Measurements from ENCODE around the gene ADO. TPM values are rescaled to one million over a fixed set of nuclear protein-coding genes. Genes with fewer than 3 reads are reported as not detected.

ADO gene
- polyA plus RNA-seq, 1 of the 3 experiments (the other 2 are of a cell fraction) = 6.9 TPM

- H4K20me1 ChIP-seq (ENCODE audit: insufficient read depth) = peaks cover 31% of the 10 kb centered on the region
- H2AFZ ChIP-seq (ENCODE audit: low read depth) = no peak overlapping the region
- H3K9ac ChIP-seq = peak overlapping the region; percentile 20; the same call in 1 of the 2 replicates
- no peak for DNase-seq
- peaks cover 45% of the 10 kb centered on the region for H3K79me2 ChIP-seq (ENCODE audit: insufficient read depth)
- TF ChIP-seq IRF3 (IDR thresholded peaks at IDR 0.05; ENCODE audit: low read depth, low read length) (no peak), NFIC (IDR thresholded peaks at IDR 0.05; ENCODE audit: borderline replicate concordance) (no peak), NRF1 (IDR thresholded peaks at IDR 0.05; ENCODE audit: low read depth, low read length) (no peak), CTCF (IDR thresholded peaks at IDR 0.05) (no peak), MAX (IDR thresholded peaks at IDR 0.05; ENCODE audit: low read depth) (no peak), RFX5 (IDR thresholded peaks at IDR 0.05; ENCODE audit: low read length) (no peak), PBX3 (IDR thresholded peaks at IDR 0.05) (no peak), TCF12 (IDR thresholded peaks at IDR 0.05) (no peak), USF1 (IDR thresholded peaks at IDR 0.05; ENCODE audit: borderline replicate concordance, low read depth) (no peak), GATA2 (CRISPR knock-in tag; IDR thresholded peaks at IDR 0.05) (no peak), RXRA (IDR thresholded peaks at IDR 0.05; ENCODE audit: borderline replicate concordance, low read depth) (no peak), SIN3A (IDR thresholded peaks at IDR 0.05; ENCODE audit: borderline replicate concordance, low read depth, low read length) (no peak), POLR2AphosphoS5 (IDR thresholded peaks at IDR 0.05; ENCODE audit: low read depth, low read length) (no peak), USF2 (IDR thresholded peaks at IDR 0.05; ENCODE audit: borderline replicate concordance, low read depth, low read length) (no peak), ZBTB33 (IDR thresholded peaks at IDR 0.05; ENCODE audit: borderline replicate concordance, low read depth) (no peak), EP300 (IDR thresholded peaks at IDR 0.05; ENCODE audit: borderline replicate concordance in 1 of 2, low read depth in 1 of 2, low read length in 1 of 2) (no peak)
- peaks cover 18% of the 10 kb centered on the region in 2 experiments; a peak in 3 of 4 replicates for H3K4me1 ChIP-seq (ENCODE audit: control insufficient read depth in 1 of 2, insufficient read depth in 2 of 2, low read depth in 1 of 2, low read length in 1 of 2)
- H3K9me3 ChIP-seq = no peaks in the 10 kb centered on the region
- ChIA-PET CTCF (interaction anchor here (0.7 to 4.0 kb wide), 5 partner anchors 8 to 326 kb away, joined by 3 to 27 read pairs (median 4); no protein-coding TSS in a partner anchor), POLR2A (no interaction called here)
- peaks cover 3% of the 10 kb centered on the region for H3F3A ChIP-seq (replicated peaks; ENCODE audit: insufficient read depth)
- H3K9me2 ChIP-seq = no peaks in the 10 kb centered on the region
- H3K4me3 ChIP-seq (ENCODE audit: low read depth in 2 of 2, low read length in 1 of 2) = peak overlapping the region; percentile 75 to 94; a peak in 3 of 4 replicates
- H3K4me2 ChIP-seq = peak overlapping the region; percentile 96
- no peak overlapping the region for H3K27ac ChIP-seq (ENCODE audit: low read depth in 2 of 2, low read length in 1 of 2)
- no peaks in the 10 kb centered on the region for H3K27me3 ChIP-seq (ENCODE audit: insufficient read depth)
- 0% methylated on average over 1 of the region's 1 CpG for WGBS (ENCODE audit: low lambda C conversion rate)
- peaks cover 19 to 24% of the 10 kb centered on the region in 2 experiments for H3K36me3 ChIP-seq (replicated peaks in 1 of 2; ENCODE audit: control insufficient read depth in 1 of 2, insufficient read depth in 2 of 2, low read length in 1 of 2)
Observed at GRCh38 chr10:62806251-62806650, 1.7 kb downstream of the ADO start.

Data from SK-N-SH (cell line).